GM12891 (cell line): ENCODE results near the gene FARP1.

ENCODE experiments used
- POLR2AphosphoS5 ChIP-seq: IDR thresholded peaks from 2 replicates; pipeline ENCODE4 v1.6.1; 2011; ENCODE audit warnings: low read depth, low read length, control low read depth
- SPI1 ChIP-seq: IDR thresholded peaks from 2 replicates; pipeline ENCODE4 v1.6.1; 2011; ENCODE audit warnings: low read depth, low read length, control low read depth
- TAF1 ChIP-seq: IDR thresholded peaks from 2 replicates; pipeline ENCODE4 v1.6.1; 2011; ENCODE audit warnings: low read depth, low read length, control low read depth

DNA sequence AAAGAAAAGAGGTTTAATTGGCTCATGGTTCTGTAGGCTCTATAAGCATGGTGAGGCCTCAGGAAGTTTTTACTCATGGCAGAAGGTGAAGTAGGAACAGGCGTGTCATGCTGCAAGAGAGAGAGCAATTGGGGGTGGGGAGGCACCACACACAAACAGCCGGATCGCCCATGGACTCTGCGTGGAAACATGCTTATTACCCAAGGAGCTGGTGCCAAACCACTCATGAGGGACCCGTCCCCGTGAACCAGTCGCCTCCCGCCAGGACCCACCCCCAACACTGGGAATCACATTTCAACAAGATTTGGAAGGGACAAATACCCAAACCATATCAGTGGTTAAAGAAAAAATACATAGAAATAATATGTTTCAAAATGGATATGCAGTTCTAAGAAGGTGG, 208.7 kb downstream of the FARP1 start:
- TF ChIP-seq TAF1 (no peak), POLR2AphosphoS5 (no peak), SPI1 (no peak)
